GM10248 (cell line): Measurements from ENCODE around the gene PCDH18.
"Not testable (repeated sequence)": the region's sequence is repeated elsewhere in the genome, so short reads cannot be mapped to it uniquely, and the experiment has no call there.

ENCODE experiments used
- CTCF ChIA-PET: fragments of 300-600 bp; sonication (Branson Sonifier 250); formaldehyde crosslinking; extraction: SDS; loops from one replicate; lab custom pipeline; 2021; ENCODE audit warnings: antibody characterized with exemption; lab: Yijun Ruan, JAX
- POLR2A ChIA-PET: fragments of 350-650 bp; sonication (Branson Sonifier 250); formaldehyde crosslinking; extraction: SDS; loops from one replicate; lab custom pipeline; 2020; ENCODE audit warnings: antibody characterized with exemption; lab: Yijun Ruan, JAX
- DNase-seq: peaks from one replicate; pipeline ENCODE4 v3.0.0; 2012; ENCODE audit errors: extremely low spot score
- TF ChIP-seq, protein P1 (sequence below): IDR thresholded peaks from 2 replicates; pipeline ENCODE4 v1.5.1; 2012; ENCODE audit warnings: mild to moderate bottlenecking, low read depth; ENCODE audit errors: extremely low read depth, missing control alignments, control extremely low read depth

Gene PCDH18

DNA sequence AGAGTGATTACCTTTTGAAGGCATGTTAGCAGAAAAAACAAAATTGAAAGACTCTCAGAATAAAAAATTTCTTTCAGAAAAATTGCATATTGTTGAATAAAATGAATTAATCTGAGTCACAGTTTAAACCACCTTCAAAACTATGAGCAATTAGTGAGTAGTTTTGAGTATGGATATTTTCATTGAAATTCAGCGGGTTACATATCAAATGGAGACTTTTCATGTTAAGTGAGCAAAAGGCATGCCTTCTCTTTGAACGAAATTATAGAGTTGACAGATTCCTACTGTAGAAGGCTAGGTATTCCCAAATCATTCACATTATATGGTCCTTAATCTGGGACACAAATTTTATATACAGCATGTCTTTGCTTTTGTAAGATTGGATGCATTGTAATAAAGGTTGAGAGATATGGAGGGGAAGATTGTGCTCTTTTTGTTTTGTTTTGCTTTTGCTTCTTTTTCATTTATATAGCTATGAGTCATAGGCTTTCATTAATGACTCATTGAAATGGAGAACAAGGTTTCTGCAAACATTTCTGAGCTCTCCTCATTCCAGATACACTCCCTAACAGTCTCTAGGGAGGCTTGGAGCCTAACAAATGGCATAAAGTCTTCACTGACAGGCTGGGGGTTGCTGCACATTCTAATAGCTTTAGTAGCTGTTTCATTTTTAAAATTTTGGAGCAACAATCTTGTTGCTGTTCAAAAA lies 21.6 kb downstream of the PCDH18 start:
- POLR2A ChIA-PET: no interaction called here
- TF ChIP-seq, protein P1, sequence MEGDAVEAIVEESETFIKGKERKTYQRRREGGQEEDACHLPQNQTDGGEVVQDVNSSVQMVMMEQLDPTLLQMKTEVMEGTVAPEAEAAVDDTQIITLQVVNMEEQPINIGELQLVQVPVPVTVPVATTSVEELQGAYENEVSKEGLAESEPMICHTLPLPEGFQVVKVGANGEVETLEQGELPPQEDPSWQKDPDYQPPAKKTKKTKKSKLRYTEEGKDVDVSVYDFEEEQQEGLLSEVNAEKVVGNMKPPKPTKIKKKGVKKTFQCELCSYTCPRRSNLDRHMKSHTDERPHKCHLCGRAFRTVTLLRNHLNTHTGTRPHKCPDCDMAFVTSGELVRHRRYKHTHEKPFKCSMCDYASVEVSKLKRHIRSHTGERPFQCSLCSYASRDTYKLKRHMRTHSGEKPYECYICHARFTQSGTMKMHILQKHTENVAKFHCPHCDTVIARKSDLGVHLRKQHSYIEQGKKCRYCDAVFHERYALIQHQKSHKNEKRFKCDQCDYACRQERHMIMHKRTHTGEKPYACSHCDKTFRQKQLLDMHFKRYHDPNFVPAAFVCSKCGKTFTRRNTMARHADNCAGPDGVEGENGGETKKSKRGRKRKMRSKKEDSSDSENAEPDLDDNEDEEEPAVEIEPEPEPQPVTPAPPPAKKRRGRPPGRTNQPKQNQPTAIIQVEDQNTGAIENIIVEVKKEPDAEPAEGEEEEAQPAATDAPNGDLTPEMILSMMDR: no peak
- no peak for DNase-seq
- CTCF ChIA-PET: interaction anchor here (1.2 kb wide), 1 partner anchor 33 kb away, joined by 3 read pairs; no protein-coding TSS in a partner anchor

DNA sequence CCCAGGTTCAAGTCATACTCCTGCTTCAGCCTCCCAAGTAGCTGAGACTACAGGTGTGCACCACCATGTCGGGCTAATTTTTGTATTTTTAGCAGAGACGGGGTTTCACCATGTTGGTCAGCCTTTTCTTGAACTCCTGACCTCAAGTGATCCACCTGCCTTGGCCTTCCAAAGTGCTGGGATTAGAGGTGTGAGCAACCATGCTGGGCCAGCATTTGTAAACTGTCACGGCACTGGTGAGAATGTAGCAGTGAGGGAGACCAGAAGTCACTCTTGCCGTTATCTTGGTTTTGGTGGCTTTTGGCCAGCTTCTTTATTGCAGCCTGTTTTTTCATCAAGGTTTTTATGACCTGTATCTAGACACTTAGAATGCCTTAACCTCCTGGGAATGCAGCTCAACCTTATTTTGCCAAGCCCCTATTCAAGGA lies 22.4 kb downstream of the PCDH18 start:
- POLR2A ChIA-PET: no interaction called here

DNA sequence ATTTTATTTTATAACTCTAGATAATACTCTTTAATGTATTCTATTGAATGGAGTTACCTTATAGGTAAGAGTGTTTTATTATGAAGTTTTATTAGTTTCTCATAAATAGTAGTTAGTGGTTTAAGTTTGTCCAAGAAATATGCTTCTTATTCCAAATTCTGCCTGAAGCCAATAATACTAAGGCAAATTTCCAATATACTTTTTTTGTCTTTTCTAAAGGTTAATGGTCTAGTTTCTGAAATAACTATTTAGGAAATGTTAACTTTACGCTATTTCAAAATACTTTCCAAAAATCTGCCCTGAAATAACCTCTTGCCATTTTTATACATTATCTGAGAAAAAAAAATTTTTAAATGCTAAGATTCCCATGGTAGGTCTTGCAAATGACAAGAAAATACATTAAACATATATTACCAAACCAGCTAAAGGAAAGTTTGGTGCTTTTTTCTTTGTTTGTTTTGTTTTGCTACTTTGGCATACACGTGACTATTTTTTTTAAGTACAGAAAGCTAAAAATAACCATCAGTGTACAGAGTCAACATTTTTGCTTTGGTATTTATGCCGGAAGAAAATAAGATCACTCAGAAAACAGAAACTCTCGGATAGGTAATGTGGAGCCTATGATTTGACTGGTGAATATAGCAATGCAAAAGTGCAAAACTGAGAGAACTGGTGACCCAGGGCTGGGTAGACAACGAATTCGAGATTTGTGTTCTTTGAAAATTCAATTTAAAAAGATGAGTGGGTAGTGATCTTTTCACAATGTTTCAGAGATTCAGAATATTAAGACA lies 29.8 kb downstream of the PCDH18 start:
- ChIA-PET POLR2A (no interaction called here), CTCF (no interaction called here)
- no peak for DNase-seq
- TF ChIP-seq, protein P1: no peak

More for the DNA sequence above, 22.4 kb downstream of the PCDH18 start:
- DNase-seq: no peak
- TF ChIP-seq, protein P1: no peak
- CTCF ChIA-PET: no interaction called here

DNA sequence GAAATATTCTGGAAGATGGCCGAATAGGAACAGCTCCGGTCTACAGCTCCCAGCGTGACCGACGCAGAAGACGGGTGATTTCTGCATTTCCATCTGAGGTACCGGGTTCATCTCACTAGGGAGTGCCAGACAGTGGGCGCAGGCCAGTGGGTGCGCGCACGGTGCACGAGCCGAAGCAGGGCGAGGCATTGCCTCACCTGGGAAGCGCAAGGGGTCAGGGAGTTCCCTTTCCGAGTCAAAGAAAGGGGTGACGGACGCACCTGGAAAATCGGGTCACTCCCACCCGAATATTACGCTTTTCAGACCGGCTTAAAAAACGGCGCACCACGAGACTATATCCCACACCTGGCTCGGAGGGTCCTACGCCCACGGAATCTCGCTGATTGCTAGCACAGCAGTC lies 36.0 kb downstream of the PCDH18 start:
- POLR2A ChIA-PET, DNase-seq, CTCF ChIA-PET: not testable (repeated sequence)

DNA sequence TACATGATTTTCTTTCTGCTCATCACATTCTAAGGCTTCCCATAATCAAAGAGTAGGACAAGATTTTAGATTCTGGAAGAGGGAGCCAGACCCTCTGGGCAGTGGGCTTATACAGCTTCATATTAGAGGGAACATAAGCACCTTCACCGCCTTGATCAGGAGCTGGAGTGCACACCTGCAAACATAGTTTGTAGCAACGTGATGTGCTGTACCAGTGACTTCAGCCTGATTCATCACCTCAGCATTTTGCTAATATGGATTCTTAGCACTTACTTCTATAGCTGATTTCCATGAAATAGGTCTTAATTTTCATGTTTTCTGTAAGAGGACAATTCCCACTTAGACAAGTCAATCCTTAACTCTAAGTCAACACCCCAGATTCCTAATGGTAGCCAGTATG lies 36.7 kb downstream of the PCDH18 start:
- TF ChIP-seq, protein P1: no peak
- no peak for DNase-seq
- POLR2A ChIA-PET: no interaction called here
- CTCF ChIA-PET: no interaction called here

DNA sequence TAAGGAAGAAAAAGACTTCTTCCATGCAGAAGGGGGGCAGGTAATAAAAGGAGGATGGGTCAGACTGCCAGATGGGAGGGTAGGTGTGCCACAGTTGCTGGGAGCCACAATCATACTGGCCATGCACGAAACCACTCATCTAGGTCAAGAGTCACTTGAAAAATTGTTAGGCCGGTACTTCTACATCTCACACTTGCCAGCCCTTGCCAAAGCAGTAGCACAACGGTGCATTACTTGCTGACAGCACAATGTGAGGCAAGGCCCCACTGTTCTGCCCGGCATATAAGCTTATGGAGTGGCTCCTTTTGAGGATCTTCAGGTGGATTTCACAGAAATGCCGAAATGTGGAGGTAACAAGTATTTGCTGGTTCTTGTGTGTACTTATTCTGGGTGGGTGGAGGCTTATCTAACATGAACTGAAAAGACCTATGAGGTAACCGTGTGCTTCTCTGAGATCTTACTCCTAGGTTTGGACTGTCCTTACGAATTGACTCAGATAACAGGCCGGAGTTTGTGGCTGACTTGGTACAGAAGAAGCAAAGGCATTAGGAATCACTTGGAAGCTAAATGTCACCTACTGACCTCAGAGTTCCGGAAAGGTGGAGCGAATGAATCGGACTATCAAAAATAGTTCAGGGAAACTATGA lies 48.9 kb downstream of the PCDH18 start:
- DNase-seq, CTCF ChIA-PET, POLR2A ChIA-PET: not testable (repeated sequence)

DNA sequence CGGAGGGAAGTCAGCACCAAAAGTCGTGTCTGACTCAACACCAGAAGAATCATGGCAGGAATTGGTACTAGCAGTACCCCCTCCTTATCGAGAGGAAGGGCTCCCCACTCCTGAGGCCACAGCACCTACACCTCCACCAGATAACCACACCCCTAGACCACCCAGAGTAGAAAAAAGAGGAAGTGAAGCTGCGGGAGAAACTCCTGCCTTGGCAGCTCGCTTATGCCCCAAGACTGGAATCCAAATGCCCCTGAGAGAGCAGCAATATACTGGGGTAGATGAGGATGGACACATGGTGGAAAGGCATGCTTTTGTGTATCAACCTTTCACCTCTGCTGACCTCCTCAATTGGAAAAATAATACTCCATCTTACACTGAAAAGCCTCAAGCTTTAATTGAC lies 52.6 kb downstream of the PCDH18 start:
- POLR2A ChIA-PET, CTCF ChIA-PET, DNase-seq: not testable (repeated sequence)

DNA sequence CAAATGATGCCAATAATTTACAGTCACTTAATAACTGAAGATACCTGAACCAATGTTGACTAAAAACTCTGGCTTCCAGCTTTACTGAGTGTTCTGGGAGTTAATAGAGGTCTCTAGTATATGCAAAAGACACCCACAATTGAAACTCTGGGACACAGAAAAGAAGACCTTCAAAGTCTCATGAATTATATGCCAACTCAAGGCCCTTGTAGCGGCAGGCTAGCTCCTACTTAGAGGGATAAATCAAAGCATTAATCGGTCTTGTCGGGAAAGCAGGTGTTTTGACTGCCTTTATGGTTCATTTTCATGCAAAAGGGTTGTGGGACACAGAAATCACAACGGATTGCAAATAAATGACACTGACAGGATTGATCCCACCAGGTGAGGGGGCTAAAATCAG lies 55.9 kb downstream of the PCDH18 start:
- ChIA-PET POLR2A (no interaction called here), CTCF (interaction anchor here (1.0 to 1.5 kb wide), 2 partner anchors 10 kb away, joined by 3 to 4 read pairs; no protein-coding TSS in a partner anchor)
- TF ChIP-seq, protein P1: no peak
- DNase-seq: no peak
